ENCODE results near the gene CDKL4. TPM values are rescaled to one million over a fixed set of nuclear protein-coding genes. Genes with fewer than 3 reads are reported as not detected.

The CDKL4 gene
- total and polyA plus RNA-seq, 8 donors, result 0.14 to 0.79 (median 0.25) TPM; not detected in 1

DNA sequence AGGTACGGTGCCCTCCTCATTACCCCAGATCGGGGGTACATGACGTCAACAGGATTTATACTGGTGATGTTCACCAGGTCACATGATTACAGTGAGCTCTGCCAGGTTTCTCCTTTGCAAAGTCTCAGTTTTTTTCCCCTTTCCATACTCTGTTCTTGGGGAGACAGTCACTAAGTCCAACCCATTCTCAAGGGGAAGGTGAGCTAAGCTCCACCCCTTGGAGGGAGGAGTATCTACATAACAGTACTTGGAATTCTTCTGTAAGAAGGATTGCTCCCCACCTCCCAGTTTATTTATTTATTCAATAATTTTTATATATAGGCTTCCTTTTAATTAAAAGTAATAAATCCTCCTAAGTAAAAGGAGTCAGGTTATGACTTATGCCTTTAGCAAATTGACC is 88.8 kb downstream of the CDKL4 start:
- 82 to 83% methylated on average over 3 of the region's 3 CpGs for WGBS, 2 donors
- ATAC-seq, result no peak
- Histone ChIP-seq H3K9me3 (no peaks in the 10 kb centered on the region), H3K27ac (no peak overlapping the region), H3K4me1 (no peaks in the 10 kb centered on the region), H3K36me3 (no peaks in the 10 kb centered on the region), H3K4me3 (no peak overlapping the region), H3K27me3 (no peaks in the 10 kb centered on the region)
- intact Hi-C loops (cut with DNase I), result no loop called here
- no peak for FAIRE-seq
- no peak for DNase-seq
- TF ChIP-seq, protein P1, sequence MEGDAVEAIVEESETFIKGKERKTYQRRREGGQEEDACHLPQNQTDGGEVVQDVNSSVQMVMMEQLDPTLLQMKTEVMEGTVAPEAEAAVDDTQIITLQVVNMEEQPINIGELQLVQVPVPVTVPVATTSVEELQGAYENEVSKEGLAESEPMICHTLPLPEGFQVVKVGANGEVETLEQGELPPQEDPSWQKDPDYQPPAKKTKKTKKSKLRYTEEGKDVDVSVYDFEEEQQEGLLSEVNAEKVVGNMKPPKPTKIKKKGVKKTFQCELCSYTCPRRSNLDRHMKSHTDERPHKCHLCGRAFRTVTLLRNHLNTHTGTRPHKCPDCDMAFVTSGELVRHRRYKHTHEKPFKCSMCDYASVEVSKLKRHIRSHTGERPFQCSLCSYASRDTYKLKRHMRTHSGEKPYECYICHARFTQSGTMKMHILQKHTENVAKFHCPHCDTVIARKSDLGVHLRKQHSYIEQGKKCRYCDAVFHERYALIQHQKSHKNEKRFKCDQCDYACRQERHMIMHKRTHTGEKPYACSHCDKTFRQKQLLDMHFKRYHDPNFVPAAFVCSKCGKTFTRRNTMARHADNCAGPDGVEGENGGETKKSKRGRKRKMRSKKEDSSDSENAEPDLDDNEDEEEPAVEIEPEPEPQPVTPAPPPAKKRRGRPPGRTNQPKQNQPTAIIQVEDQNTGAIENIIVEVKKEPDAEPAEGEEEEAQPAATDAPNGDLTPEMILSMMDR (IDR thresholded peaks at IDR 0.05), result no peak

DNA sequence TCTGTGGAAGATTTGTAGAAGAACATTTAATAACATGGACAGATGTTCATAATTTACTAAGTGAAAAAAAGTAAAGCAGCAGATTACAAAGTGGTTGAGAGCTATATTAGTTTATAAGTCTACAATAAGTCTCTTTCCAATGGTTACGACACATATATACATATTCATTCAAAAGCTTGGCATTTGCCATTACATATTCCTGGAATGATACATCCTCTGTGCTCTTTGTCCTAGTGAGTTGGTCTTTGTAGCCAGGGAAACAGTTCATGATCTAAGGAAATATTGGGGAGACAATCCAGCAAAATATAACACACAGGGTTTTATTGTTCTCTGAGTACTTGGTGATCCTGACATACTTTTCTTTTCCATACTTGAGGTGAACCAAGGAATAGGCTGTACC is 90.5 kb downstream of the CDKL4 start:
- ATAC-seq, result no peak
- Histone ChIP-seq H3K4me3 (no peak overlapping the region), H3K36me3 (no peaks in the 10 kb centered on the region), H3K27ac (no peak overlapping the region), H3K4me1 (no peaks in the 10 kb centered on the region), H3K27me3 (no peaks in the 10 kb centered on the region), H3K9me3 (no peaks in the 10 kb centered on the region)
- no peak for DNase-seq
- no peak for FAIRE-seq
- intact Hi-C loops (cut with DNase I), result no loop called here
- 95 to 97% methylated on average over 1 of the region's 1 CpG for WGBS, 2 donors
- TF ChIP-seq, protein P1 (IDR thresholded peaks at IDR 0.05), result no peak

DNA sequence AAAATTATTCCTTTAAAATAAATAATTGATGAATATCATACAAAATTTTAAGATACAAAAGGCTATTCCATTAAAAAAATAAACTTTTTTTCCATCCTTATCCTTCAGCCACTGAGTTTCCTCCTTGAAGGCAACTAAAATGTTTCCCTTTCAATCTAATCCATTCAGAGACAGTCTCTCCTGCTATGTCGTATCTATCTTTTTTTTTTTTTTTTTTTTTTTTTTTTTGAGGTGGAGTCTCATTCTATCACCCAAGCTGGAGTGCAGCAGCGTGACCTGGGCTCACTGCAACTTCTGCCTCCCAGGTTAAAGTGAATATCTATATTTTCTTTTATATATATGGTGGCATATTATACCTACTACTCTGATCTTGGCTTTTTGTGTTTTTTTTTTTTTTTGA is 91.3 kb downstream of the CDKL4 start:
- intact Hi-C loops (cut with DNase I), result no loop called here
- H3K36me3 ChIP-seq, result no peaks in the 10 kb centered on the region
- no peaks in the 10 kb centered on the region for H3K27me3 ChIP-seq
- DNase-seq, result no peak
- no peak overlapping the region for H3K4me3 ChIP-seq
- H3K9me3 ChIP-seq, result no peaks in the 10 kb centered on the region
- no peak overlapping the region for H3K27ac ChIP-seq
- H3K4me1 ChIP-seq, result no peaks in the 10 kb centered on the region
- no peak for ATAC-seq
- 78 to 97% methylated on average over 2 of the region's 2 CpGs for WGBS, 2 donors
- no peak for FAIRE-seq
- TF ChIP-seq, protein P1 (IDR thresholded peaks at IDR 0.05), result no peak

DNA sequence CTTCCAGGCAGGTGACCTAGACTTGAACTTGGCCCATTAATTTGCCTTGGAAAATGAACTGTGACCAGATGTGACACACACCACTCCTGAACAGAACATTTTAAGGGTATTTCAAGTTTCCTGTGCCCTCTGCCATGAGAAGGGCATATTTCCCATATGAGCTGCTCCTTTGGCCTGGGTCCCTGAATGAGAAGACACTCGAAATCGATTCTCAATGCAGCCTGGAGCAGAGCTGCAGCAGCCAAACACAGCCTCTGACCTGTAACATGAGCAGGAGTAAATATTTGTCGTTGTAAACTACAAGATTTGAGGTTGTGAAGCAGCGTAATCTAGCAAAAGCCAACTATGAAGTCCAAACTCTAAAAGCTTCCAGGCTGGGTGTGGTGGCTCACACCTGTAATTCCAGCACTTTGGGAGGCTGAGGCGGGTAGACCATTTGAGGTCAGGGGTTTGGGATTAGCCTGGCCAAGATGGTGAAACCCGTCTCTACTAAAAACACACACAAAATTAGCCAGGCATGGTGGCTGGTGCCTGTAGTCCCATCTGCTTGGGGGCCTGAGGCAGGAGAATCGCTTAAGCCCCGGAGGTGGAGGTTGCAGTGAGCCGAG is 92.8 kb downstream of the CDKL4 start:
- H3K27me3 ChIP-seq, result no peaks in the 10 kb centered on the region
- 62% methylated on average over 9 of the region's 9 CpGs for WGBS, 2 donors
- ATAC-seq, result no peak
- H3K27ac ChIP-seq, result no peak overlapping the region
- intact Hi-C loops (cut with DNase I), result no loop called here
- H3K36me3 ChIP-seq, result no peaks in the 10 kb centered on the region
- no peak overlapping the region for H3K4me3 ChIP-seq
- H3K9me3 ChIP-seq, result no peaks in the 10 kb centered on the region
- TF ChIP-seq, protein P1 (IDR thresholded peaks at IDR 0.05), result no peak
- no peak for FAIRE-seq
- DNase-seq, result no peak
- H3K4me1 ChIP-seq, result no peaks in the 10 kb centered on the region

DNA sequence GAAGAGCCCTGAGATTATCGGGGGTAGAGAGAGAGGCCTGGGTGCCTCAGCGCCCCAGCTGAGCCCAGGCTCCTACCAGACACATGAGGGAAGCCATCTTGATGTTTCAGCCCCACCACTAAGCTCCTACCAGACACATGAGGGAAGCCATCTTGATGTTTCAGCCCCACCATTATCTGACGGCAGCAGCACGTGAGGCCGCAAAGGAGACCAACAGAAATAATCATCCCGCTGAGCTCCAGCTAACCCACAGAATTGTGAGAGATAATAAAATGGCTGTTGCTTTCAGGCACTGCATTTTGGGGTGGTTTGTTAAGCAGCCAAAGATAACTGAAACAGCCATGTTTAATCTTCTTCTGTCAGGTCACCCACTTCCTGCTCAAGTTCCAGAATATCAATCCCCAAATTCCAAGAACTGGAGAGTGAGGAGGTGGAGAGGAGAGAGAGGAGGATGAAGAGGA is 93.6 kb downstream of the CDKL4 start:
- DNase-seq, result no peak
- H3K27ac ChIP-seq, result no peak overlapping the region
- intact Hi-C loops (cut with DNase I), result no loop called here
- no peak overlapping the region for H3K4me3 ChIP-seq
- no peaks in the 10 kb centered on the region for H3K27me3 ChIP-seq
- ATAC-seq, result no peak
- no peaks in the 10 kb centered on the region for H3K4me1 ChIP-seq
- H3K9me3 ChIP-seq, result no peaks in the 10 kb centered on the region
- WGBS, 2 donors, result 96 to 98% methylated on average over 6 of the region's 6 CpGs
- TF ChIP-seq, protein P1 (IDR thresholded peaks at IDR 0.05), result no peak
- no peaks in the 10 kb centered on the region for H3K36me3 ChIP-seq
- no peak for FAIRE-seq

Measured in pancreas (tissue), 10 donors.